Activated CD4-positive, alpha-beta T cell treated with anti-CD3 and anti-CD28 coated beads, Interleukin-2, Interleukin-4, amounts not matched to agents 100 ng/mL and 50 ng/mL, durations not matched to agents 16 hours and 8 hours (primary cell): Measurements from ENCODE around the gene SPO11.

Experiments used
- DNase-seq: peaks from one replicate; pipeline ENCODE4 v3.0.0-alpha.2; 2020; ENCODE audit warnings: low spot score

Gene SPO11

DNA sequence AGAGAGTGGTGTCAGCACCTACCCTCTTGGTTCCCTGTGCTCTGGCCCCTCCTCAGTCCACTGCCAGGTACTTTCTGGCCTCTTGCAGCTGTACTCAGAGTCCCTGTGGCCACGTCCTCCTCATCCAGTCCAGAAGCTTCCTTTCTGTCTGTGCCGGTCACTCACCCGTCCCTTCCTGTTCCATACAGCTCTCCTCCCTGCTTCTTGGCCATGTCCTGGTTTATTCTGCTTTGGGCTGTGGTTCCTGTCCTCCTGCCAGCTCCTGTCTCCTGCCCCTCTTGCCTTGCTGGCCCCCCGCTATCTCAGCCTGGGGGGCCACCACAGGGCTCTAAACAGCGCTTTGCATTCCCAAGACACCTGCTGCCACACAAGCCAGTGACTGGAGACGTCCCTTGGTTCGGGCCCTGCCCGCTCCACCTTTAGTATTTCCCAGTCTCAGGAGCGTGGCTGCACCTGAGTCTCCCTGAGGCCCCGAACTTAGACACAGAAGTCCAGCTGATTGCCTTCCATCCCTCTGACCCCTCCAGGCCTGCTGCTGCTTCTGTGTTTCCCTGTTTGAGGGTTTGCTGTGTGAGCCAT lies 46.1 kb downstream of the SPO11 start:
- no peak for DNase-seq

DNA sequence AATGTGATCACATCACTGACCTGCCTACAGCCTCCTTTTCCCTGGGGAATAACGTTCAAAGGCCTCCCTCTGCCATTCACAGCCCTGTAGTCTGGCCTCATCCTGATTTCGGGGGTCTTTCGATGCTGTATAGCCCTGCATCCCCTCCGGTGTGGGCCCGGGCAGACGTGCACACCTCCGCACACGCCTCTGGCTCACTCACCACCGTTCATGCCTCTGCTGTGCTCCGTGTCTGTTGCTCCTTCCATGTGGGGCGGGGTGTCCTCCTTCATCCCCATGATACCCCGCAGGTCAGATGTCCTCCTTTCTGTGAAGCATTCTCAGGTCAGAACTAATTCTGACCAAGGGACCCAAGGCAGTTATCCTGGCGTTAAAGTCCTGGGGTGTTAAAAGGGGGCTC lies 47.7 kb downstream of the SPO11 start:
- DNase-seq: no peak

DNA sequence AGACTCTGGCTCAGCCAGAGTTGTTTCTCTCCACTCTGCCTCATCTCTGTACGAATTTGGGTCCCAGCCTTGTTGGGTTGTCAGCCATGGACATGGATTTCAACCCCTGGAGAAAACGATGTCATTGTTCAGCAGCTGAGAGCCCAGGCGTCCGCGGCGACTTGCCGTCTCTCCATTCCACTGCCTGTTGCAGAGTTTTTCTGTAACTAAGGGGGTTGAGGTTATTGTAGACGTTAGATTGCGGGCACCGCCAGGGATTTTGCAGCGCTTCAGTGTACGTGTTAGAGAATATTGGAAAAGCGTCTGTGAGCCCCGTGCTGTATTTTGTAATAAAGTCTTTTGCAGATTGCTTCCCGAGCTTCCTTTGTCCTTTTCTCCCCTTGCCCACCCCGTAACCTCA lies 48.5 kb downstream of the SPO11 start:
- no peak for DNase-seq

DNA sequence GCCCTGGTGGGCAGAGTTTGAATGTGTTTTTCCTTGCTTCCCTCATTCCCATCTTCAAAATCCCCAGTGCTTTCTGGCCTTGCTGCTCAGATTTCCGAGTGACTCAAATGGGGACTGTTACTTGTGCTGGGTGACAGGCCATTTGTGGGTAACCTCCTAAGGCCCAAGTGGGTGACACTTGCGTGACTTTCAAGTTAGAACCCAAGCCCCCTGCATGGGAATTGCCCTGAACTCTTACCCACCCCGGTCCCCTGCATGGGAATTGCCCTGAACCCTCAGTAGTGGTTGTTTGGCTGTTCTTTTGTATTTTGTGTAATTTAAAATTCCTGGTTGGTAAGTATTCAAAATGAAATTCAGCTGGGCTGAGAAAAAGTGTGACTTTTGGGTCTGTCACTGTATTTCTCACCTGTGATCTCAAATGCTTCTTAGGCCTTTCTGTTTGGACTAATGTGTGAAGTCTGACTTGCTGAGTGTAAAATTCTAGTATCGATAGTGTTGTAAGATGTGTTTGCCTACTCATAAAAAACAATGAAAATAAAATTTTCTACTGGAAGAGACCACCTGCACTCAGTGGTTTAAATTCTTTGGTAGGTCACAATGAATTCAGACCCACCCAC lies 49.2 kb downstream of the SPO11 start:
- no peak for DNase-seq

DNA sequence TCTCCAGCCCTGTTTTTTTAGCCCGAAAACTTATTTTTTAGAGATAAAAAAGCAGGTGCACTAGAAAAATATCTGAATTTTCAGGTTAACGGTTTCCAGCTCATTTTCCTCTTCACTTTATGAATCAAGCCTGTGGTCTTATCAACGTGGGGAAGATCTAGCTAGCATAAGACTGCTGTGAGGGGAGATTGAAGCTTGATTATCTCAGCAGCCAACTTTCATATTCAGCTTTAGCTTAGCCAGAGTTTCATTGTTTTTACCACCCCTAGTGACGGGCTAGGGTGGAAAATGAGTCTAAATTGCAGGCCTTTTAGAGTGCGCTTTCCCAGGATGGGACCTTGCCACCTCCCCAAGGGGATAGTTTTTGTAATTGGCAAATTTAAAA lies 49.7 kb downstream of the SPO11 start:
- DNase-seq: peak; percentile 31

DNA sequence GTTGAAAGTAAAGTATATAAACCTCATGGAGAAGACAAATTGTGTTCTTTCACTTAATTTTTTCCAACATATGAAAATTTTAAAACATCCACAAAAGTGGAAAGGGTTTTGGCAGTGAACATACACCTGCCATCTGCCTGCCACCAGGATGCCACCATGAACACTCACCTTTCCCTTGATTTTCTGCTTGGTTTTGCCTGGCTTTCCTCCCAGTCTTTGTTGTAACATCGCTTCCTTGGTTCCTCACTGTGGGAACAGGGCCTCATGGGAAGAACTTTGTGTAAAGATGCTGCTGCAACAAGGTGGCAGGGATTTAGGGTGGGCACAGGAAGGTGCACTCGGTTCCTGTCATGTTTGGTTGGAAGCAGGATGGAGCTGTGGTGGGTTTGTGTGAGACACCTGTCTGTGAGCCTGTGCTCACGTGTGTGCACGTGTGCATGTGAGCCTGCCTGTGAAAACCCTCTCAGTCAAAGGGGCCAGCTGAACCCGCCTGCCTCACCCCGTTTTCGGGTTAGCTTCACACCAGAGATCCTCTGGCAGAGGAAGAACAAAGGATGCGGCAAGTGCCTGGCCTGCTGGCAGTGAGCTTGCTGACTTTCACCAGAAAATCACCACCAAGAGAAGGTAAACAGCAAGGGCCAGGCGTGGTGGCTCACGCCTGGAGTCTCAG lies 50.6 kb downstream of the SPO11 start:
- no peak for DNase-seq

DNA sequence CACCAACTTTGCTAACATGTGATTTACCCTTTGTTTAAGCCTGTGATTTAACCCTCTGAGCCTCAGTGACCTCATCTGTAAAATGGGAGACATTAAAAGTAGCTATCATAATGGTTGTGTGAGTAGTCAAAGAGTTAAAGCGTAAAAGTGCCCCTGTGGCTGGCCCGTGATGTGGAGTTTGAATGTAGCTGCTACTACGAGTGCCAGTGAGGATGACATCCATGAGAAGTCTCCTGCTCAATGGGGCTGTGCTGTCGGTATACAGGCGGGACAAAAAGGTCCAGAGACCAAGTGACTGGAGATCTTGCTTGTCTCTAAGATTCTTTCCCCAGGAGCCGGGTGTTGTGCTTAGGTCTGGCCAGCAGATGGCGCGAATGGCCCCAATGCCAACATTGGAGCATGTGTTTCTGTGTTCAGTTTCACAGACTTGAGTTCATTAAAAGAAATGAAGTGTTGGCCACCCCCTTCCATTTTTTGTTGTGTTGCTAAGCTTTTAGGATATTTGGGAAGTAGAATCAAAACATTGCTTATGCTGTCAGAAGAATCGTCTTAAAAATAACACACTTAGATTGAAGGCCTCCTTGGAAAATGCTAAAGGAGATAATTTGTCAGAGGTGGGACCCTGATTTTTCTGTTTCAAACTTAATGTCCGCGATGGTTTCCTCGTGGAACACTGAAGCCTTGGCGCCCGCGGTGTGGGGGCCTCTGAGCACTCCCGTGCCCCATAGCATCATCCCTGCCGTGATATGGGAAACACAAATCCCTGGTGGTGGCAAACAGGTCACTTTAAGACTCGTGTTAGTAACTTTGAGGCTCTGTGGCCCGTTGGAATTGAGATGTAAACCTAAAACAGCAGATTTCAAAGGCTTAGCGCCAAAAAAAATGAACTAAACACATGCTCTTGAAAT lies 52.2 kb downstream of the SPO11 start:
- DNase-seq: peak; percentile 85

DNA sequence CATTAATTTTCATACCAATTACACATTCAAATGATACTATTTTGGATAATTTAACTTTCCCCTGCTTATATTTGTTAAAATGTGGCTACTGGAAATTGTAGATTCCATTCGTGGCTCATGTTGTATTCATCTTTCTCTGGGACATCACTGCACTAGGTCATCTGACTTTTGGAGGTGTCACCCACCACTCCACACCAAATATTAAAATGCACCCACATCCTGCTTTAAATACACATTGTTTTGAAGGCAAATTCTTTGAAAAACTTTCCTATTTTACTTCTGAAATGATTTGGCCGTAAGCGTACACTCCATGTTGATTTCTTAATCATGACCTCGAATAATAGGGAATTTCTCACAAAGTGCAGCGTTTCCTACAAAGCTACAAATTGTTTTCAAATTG lies 52.9 kb downstream of the SPO11 start:
- no peak for DNase-seq

DNA sequence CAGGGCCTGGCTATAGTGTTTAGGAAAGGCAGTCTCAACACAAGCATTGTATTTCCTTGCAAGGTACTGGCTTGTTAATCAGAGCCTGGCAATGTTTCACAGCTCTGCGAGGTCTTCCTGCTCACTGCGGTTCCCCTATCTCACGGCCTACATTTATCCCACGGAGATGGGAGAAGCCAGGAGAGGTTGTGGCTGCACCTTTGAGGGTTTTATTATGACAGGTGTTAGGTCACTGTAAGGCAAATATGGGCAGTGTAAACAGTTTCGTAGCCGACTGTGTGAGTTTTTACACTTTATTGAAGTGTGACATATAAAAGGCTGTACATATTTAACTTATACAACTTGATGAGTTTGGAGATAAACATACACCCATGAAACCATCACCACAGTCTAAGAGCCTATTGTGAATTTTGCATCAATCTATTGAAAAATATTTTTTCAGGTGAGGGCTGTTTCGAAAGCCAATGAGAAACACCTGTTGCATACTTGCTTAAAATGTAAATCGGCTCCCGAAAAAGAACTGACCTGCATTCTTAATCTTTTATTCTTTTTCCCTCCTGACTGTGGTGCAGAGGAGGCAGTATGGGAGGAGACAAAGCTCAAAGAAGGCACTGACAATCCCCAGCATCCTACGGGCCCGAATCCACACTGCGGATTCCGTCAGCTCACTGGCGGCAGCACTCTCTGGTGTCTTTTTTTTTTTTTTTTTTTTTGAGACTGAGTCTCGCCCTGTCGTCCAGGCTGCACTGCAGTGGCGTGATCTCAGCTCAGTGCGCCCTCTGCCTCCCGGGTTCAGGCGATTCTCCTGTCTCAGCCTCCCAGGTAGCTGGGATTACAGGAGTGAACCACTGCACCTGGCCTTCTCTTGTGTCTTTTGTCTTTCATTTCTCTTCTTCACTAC lies 54.1 kb downstream of the SPO11 start:
- DNase-seq: no peak

DNA sequence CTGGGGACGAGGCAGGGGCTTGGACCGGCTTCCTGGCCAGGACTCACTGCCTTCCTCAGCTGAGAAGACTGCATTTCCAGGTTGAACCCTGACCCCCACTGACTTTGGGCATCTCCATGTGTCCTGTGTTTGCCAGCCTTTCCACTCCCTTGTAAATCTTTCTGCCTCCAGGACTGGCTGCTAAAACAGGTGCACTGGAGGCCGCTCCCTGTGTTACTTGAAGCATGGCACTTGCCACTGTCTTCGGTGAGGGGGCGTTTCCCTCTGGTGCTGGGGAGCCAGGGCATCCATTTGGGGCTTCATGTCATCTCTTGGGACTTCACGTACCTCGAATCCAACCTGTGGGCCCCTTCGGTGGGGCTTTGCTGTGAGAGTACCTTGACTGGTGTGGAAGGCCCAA lies 54.9 kb downstream of the SPO11 start:
- DNase-seq: no peak

DNA sequence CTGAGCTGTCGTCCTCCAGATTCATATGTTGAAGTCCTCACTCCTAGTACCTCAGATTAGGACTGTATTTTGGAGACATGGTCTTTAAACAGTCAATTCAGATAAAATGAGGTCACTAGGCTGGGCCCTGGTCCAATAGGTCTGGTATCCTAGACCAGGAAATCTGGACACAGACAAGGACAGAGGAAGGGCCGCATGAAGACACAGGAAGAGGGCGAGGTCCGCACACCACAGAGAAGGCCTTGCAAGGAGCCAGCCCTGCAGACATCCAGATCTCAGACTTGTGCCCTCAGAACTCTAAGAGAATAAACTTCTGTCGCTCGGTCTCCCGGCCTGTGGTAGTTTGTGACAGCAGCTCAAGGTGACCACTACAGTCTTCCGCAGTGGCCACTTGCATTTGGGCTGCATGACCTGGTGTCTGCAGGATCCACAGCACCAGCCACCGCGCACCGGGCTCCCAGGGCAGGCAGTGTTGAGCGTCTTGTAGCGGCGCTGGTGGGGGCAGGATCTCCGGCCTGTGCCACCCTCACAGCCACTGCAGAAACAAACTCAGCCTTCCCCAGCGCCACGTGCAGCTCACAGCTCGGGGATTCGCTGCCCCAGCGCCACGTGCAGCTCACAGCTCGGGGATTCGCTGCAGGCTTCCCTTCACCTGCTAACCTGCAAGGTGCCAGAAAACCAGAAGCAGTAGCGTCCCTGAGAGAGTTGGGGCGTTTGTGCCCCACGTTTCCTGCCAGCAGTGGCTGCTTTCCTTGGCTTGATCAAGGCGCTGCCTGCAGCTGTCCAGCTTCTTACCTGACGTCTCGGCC lies 55.6 kb downstream of the SPO11 start:
- no peak for DNase-seq

DNA sequence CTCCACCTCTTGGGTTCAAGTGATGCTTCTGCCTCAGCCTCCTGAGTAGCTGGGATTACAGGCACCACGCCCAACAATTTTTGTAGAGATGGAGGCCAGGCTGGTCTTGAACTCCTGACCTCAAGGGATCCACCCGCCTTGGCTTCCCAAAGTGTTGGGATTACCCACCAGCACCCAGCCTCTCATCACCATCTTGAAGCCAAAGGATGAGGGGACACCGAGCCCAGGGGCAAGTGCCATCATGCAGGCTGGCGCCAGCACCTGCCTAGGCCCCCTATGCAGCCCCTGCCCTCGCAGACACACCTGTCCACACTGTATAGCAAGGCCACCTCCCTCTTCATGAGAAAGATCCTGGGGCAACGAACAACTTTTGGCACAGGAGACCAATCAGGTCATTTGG lies 56.3 kb downstream of the SPO11 start:
- no peak for DNase-seq

DNA sequence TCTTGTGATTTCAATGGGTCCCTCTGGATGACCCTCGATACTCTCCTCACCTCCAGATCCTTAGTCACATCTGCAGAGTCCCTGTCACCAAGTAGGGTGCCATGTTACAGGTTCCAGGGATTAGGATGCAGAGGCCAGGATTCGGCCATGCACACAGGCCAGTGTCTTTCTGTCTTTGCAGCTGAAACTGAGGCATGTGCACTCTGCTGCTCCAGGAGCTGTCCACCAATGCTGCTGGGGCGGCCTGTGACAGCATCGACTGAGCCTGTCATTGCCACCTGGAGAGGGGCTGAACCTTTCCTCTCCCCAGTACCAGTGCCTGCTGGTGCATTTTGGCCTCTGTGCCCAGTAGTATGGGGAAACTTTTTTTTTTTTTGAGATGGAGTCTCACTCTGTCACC lies 57.2 kb downstream of the SPO11 start:
- no peak for DNase-seq

DNA sequence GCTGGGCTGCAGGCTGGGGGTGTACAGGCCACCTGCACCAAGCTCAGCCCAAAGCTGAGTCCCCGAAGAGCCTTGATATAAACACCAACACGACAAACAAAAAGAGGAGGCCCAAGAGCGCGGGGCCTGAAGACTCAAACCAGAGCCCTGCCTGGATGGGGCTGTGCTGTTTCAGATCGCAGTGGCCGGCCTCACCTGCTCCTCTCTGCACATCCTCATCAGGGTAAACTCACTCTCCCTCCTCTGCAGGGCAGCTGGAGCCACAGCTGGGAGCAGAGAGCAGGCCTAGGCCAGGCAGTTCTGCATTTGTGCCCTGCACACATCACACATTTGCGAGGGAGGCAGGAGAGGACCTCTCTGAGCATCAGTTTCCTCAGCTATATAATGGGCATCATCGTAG lies 57.9 kb downstream of the SPO11 start:
- no peak for DNase-seq

DNA sequence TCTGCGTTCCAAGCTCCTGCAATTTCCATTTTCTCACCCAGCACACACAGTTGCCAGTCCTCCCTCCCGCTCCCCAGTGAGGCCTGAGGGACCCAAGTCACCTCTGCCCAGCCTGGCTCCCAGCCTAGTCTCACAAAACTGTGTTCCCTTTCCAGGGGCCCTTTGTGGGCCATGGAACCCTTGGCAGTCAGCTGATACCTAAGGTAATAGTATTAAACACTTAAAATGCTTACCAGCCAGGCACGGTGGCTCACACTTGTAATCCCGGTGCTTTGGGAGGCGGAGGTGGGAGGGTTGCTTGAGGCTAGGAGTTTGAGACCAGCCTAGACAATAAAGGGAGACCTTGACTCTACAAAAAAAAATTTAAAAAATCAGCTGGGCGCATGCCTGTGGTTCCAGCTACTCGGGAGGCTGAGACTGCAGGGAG lies 58.4 kb downstream of the SPO11 start:
- DNase-seq: no peak

DNA sequence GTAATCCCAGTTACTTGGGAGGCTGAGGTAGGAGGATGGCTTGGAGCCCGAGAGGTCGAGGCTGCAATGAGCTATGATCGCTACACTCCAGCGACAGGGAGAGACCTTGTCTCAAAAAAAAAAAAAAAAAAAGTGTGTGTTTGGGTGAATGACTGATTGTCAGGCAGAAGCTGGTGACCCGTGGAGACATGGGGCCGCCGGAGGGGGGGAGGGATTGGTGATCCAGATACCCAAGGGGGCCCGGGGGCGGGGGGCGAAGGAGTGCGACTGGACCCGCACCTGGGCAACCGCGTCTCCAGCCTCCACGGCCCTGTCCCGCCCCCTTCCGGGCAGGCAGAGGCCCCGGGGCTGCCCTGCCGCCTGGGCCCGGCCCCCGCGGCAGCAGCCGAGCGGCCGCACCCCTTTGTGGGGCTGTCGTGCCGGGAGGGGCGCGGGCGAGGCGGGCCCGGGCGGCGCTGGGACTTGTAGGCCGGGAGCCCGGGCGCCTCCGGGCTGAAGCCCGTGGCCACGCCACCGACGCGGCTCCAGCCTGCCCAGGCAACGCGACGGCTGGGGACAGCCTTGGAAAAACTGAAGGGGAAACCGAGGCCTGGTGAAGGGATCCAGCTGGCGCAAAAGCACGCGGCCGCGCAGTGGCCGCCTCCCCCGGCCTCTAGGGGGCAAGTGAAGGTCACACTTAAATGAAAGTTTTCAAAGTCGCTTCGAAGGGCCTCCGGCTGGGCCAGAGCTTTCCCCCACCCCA lies 59.5 kb downstream of the SPO11 start:
- peak; percentile 55 for DNase-seq

DNA sequence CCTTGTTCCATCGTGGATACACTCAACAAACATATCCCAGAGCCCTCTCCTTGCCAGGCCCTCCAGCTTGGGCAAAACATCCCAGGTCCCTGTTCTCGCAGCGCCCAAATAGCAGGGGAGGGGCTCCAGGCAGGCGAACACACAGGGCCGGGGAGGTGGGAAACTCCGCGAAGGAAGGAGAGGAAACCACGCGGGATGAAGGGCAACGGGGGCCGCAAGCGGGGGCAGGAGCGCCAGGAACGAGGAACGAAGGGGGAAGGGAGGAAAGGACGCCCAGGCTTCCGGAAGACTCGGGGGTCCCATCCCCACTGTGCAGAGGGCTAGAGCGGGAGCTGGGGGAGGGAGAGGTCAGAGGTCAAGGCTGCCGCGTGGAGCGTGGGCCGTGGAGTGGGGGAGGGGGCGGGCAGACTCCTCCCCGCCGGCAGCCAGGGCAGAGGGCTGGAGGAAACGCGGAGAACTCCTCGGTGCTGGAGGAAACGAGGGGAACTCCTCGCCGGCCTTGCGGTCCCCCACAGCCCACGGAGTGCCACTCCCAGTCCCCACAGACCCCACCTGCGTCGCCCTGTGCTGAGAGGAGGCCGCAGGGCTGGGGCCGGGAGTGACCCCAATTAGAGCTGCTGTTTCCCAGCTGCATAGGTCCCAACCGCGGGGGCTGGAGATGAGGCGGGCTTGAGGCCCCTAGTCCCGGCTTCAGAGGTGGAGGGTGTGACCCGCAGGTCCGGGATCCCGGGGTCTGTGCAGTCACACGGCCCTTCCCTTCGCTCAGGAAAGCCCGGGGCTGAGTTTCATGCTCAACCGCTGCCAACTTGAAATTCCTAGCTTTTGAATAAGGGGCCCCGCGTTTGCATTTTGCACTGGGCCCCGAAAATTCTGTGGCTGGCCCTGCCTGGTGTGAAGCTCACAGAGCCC lies 60.3 kb downstream of the SPO11 start:
- peak; percentile 62 for DNase-seq

DNA sequence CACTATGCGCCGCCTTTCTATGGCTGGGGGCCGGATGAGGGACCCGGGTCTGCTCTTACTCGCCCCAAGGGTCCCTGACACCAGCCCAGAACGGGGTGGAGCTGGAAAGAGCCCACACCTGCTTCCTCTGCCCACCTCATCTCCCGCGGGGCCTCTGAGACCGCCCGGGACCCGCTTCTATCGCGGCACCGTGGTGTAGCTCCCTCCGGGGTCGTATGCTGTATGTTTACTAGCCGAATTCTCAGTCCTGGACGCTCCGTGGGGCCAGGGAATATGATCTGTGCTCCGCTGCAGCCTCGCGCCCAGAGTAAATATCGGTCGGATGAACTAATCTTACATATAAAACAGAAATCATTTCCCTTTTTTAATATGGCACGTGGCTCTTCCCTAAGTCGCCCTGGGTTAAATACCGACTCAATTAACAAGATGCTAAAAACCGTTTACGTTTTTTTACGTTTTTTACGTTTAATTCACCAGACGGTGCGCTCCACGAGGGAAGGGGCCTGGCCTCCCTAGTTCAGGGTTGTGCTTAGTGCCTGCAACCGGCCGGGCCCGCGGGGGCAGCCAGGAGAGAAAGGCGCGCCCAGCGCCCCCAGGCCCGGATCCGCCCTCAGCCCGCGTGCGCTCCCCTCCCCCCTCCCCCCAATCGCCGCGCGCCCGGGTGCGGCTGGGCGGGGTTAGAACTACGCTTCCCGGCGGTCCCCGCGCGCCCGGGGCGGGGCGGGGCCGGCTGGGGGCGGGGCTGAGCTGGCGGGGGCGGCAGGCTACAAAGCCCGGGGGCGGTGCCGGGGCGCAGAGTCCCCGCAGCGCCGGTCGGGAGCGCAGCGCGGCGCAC lies 61.2 kb downstream of the SPO11 start, which contains the start of gene RBM38:
Gene RBM38, plus strand, starts transcription at position 793 of the 835 bp plus-strand sequence. CDS start 186 bp downstream, outside the sequence.
- peak; percentile 81 for DNase-seq
